BLaER1 (cell line): ENCODE data around the gene ARHGAP42.

Source experiments
- H3K27ac ChIP-seq: shearing (Covaris generic); formaldehyde crosslinking; 2 replicates; pipeline ENCODE4 v1.8.1; 2022
- H3K27me3 ChIP-seq: shearing (Covaris generic); formaldehyde crosslinking; 2 replicates; pipeline ENCODE4 v1.8.1; 2022
- H3K36me3 ChIP-seq: shearing (Covaris generic); formaldehyde crosslinking; 2 replicates; pipeline ENCODE4 v1.8.1; 2022
- H3K4me1 ChIP-seq: shearing (Covaris generic); formaldehyde crosslinking; 2 replicates; pipeline ENCODE4 v1.8.1; 2022
- H3K4me2 ChIP-seq: shearing (Covaris generic); formaldehyde crosslinking; 2 replicates; pipeline ENCODE4 v1.8.1; 2022
- H3K4me3 ChIP-seq: shearing (Covaris generic); formaldehyde crosslinking; 2 replicates; pipeline ENCODE4 v1.8.1; 2022
- H3K9ac ChIP-seq: shearing (Covaris generic); formaldehyde crosslinking; 2 replicates; pipeline ENCODE4 v1.8.1; 2022
- H3K9me3 ChIP-seq: shearing (Covaris generic); formaldehyde crosslinking; 2 replicates; pipeline ENCODE4 v1.8.1; 2022
- H4K20me1 ChIP-seq: shearing (Covaris generic); formaldehyde crosslinking; 2 replicates; pipeline ENCODE4 v1.8.1; 2022
- Cebpa-rat ChIP-seq: shearing (Covaris generic); IDR thresholded peaks from 2 replicates; pipeline ENCODE4 v1.8.1; 2022

ARHGAP42 gene

GRCh38 chr11:100777736-100778135, 90.6 kb downstream of the ARHGAP42 start:
- Histone ChIP-seq H4K20me1 (no peaks in the 10 kb centered on the region), H3K4me2 (no peak overlapping the region), H3K27me3 (no peaks in the 10 kb centered on the region), H3K27ac (no peak overlapping the region), H3K4me1 (peaks cover 9% of the 10 kb centered on the region), H3K9me3 (no peaks in the 10 kb centered on the region), H3K9ac (no peak overlapping the region), H3K4me3 (no peak overlapping the region), H3K36me3 (peaks cover 10% of the 10 kb centered on the region)
- TF ChIP-seq Cebpa-rat, result no peak

- no peaks in the 10 kb centered on the region for H4K20me1 ChIP-seq
- no peaks in the 10 kb centered on the region for H3K9me3 ChIP-seq
- H3K4me1 ChIP-seq, result peaks cover 9% of the 10 kb centered on the region
- no peak overlapping the region for H3K4me2 ChIP-seq
- no peaks in the 10 kb centered on the region for H3K27me3 ChIP-seq
- peaks cover 8% of the 10 kb centered on the region for H3K36me3 ChIP-seq
- no peak overlapping the region for H3K27ac ChIP-seq
- no peak overlapping the region for H3K4me3 ChIP-seq
- TF ChIP-seq Cebpa-rat, result no peak
- no peak overlapping the region for H3K9ac ChIP-seq
These were observed 91.2 kb downstream of the ARHGAP42 start for GRCh38 chr11:100778166-100778785.

DNA sequence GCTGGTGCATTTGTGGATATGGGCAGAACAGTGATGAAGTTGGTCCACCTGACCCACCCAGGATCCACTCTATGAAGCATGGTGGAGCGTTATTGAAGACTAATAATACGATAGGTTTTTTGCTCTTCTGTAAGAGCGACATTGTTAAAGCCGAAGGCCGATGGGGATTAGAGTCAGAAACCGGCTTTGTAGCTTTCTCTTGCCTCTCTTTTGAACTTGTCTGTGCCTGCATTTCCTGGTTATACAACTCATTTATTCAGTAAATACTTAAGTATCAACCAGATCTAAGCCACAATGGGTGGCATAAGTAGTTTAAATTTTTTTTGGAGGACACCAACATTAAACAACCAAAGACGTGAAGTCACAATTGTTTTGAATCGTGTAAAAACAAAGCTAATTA, 93.4 kb downstream of the ARHGAP42 start:
- Histone ChIP-seq H3K4me1 (peaks cover 9% of the 10 kb centered on the region), H4K20me1 (no peaks in the 10 kb centered on the region), H3K4me3 (no peak overlapping the region), H3K27ac (no peak overlapping the region), H3K36me3 (no peaks in the 10 kb centered on the region), H3K9ac (no peak overlapping the region), H3K9me3 (no peaks in the 10 kb centered on the region), H3K27me3 (no peaks in the 10 kb centered on the region), H3K4me2 (no peak overlapping the region)
- no peak for TF ChIP-seq Cebpa-rat

DNA sequence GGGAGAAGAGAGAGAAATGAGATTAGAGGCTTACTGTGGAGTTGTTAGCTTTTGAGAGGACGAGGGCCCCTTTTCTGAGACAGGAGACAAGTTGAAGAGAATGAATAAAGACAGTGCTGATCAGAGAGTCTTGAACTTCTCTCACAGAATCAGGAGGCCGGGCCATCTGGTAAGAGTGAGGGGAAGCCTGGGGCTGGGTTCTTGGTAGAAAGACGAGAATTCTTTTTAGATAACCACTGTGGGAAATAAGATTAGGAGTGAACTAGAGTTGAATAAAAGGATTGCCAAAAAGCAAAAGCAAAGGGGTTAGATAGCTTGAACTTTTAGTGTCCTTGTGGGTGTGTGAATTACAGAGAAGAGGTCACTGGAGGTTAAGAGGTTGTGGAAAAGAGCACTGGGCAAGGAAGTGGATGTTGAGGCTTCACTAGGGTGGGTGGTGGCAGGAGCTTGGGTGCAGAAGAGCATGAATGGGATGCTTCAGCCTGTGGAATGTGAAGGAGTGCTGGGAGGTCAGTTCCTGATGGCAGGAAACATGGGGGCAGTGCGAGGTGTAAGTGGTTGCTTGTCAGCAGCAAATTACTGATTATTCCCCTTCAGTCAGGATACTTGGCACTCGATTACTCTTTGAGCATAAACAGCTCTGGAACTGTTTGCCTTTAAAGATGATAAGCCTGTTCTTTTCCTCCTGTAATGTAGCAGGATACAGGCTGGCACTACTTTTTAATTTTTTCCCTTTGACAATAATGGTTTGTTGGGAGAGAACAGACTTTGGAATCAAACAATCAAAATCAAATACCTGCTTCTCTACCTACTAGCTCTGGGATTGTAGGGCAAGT, 98.3 kb downstream of the ARHGAP42 start:
- H3K4me1 ChIP-seq, result no peaks in the 10 kb centered on the region
- no peak overlapping the region for H3K27ac ChIP-seq
- no peak for TF ChIP-seq Cebpa-rat
- no peak overlapping the region for H3K9ac ChIP-seq
- H3K27me3 ChIP-seq, result no peaks in the 10 kb centered on the region
- H3K36me3 ChIP-seq, result no peaks in the 10 kb centered on the region
- no peak overlapping the region for H3K4me3 ChIP-seq
- no peak overlapping the region for H3K4me2 ChIP-seq
- H4K20me1 ChIP-seq, result no peaks in the 10 kb centered on the region
- peaks cover 4% of the 10 kb centered on the region; the same call in 1 of the 2 replicates for H3K9me3 ChIP-seq

- Histone ChIP-seq H3K27ac (no peak overlapping the region), H3K36me3 (no peaks in the 10 kb centered on the region), H3K4me3 (no peak overlapping the region), H3K27me3 (no peaks in the 10 kb centered on the region), H3K4me2 (no peak overlapping the region), H4K20me1 (no peaks in the 10 kb centered on the region), H3K9me3 (peaks cover 4% of the 10 kb centered on the region; the same call in 1 of the 2 replicates), H3K4me1 (no peaks in the 10 kb centered on the region), H3K9ac (no peak overlapping the region)
- TF ChIP-seq Cebpa-rat, result no peak
These were observed 101.6 kb downstream of the ARHGAP42 start for GRCh38 chr11:100788561-100789295.

DNA sequence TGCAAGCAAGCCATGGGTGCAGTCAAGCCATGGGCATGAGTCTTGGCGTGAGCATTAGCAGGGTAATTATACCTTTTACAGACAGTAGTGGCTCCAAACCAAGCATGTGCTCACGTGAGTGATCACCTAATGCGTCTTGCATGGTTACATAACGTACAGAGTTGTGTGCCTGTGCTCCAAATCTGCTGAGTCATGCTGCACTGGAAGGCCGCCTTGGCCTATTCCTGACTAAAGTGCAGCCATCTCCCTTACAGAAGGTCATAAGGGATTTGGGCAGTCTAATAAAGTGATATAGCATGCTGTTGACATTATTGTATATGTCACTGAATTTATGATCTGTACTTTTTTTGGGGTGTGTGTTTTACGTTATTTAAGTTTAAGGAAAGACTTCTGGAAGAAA, 102.4 kb downstream of the ARHGAP42 start:
- Histone ChIP-seq H3K27ac (no peak overlapping the region), H3K4me3 (no peak overlapping the region), H3K27me3 (no peaks in the 10 kb centered on the region), H3K9ac (no peak overlapping the region), H3K4me2 (no peak overlapping the region), H3K36me3 (no peaks in the 10 kb centered on the region), H3K4me1 (no peaks in the 10 kb centered on the region), H4K20me1 (no peaks in the 10 kb centered on the region), H3K9me3 (peaks cover 4% of the 10 kb centered on the region; the same call in 1 of the 2 replicates)
- TF ChIP-seq Cebpa-rat, result no peak

DNA sequence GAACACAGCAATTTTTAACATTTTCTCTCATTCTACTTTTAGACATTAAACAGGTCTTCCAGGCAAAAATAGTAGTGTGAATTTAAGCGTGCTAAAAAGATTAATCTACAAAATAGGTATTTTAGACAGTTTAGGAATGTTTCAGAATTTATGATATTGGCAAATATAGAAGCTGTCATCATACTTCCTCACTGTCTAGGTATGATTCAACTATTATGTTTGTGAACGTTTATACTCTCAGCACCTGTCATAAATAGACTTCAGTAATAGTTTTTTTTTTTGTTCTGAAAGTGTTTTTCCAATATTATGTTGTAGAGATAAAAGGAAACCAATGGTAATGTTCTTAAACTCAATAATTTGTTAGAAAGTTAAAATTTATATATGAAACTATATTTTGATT, 103.0 kb downstream of the ARHGAP42 start:
- H3K36me3 ChIP-seq, result no peaks in the 10 kb centered on the region
- H3K27ac ChIP-seq, result no peak overlapping the region
- TF ChIP-seq Cebpa-rat, result no peak
- no peaks in the 10 kb centered on the region for H4K20me1 ChIP-seq
- no peak overlapping the region for H3K4me2 ChIP-seq
- no peak overlapping the region for H3K9ac ChIP-seq
- no peaks in the 10 kb centered on the region for H3K4me1 ChIP-seq
- H3K9me3 ChIP-seq, result peaks cover 4% of the 10 kb centered on the region; the same call in 1 of the 2 replicates
- H3K27me3 ChIP-seq, result no peaks in the 10 kb centered on the region
- no peak overlapping the region for H3K4me3 ChIP-seq

DNA sequence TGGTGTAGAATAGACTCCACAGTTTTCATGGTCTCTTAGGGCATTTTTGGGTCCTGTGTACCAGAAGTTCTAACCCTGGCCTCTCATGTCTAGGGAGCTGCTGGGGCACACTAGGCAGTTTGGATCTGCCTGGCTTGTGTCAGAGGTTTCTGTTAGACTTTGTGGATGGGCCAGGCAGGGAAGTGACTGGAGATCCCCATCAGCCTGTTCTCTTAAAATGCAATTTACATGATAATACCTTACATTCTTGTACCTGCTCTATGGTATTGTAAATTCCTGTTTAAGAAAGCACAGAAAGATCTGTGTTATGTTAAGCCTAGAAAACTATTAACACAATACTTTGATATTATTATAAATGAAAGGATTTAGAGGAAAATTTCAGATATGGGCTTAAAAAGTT, 104.0 kb downstream of the ARHGAP42 start:
- no peak overlapping the region for H3K9ac ChIP-seq
- no peak overlapping the region for H3K4me3 ChIP-seq
- no peaks in the 10 kb centered on the region for H4K20me1 ChIP-seq
- no peak overlapping the region for H3K27ac ChIP-seq
- no peaks in the 10 kb centered on the region for H3K27me3 ChIP-seq
- peaks cover 4% of the 10 kb centered on the region; the same call in 1 of the 2 replicates for H3K9me3 ChIP-seq
- H3K4me1 ChIP-seq, result no peaks in the 10 kb centered on the region
- H3K4me2 ChIP-seq, result no peak overlapping the region
- H3K36me3 ChIP-seq, result no peaks in the 10 kb centered on the region
- TF ChIP-seq Cebpa-rat, result no peak

DNA sequence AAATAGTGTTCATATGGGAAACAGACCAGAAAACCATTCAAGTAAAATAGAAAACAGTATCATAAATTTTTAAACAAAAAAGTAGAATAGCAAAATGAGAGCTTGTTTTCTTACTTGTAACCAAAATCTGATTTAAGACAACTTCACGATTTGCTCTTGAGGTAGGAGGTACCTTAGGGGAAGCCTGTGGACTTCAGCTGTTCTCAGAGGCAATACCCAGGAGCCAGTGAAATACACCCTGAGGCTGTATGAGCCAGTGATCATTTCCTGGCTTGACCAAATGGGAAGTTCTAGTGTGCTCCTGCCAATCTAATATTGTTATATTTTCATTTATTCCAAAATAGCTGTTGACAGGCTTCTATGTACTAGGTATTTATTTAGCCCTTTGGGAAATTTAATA, 104.8 kb downstream of the ARHGAP42 start:
- H3K9me3 ChIP-seq, result peaks cover 4% of the 10 kb centered on the region; the same call in 1 of the 2 replicates
- H3K4me1 ChIP-seq, result no peaks in the 10 kb centered on the region
- no peak overlapping the region for H3K27ac ChIP-seq
- no peak overlapping the region for H3K4me2 ChIP-seq
- H3K9ac ChIP-seq, result no peak overlapping the region
- H3K27me3 ChIP-seq, result no peaks in the 10 kb centered on the region
- H4K20me1 ChIP-seq, result no peaks in the 10 kb centered on the region
- H3K4me3 ChIP-seq, result no peak overlapping the region
- TF ChIP-seq Cebpa-rat, result no peak
- H3K36me3 ChIP-seq, result 0 out of 2 replicates have a peak, but pooled peaks cover 1% of the 10 kb centered on the region
